GM21825 (cell line): Measurements from ENCODE around the gene ADM2.
"Not testable (repeated sequence)": the region's sequence is repeated elsewhere in the genome, so short reads cannot be mapped to it uniquely, and the experiment has no call there.

Source experiments
- ATAC-seq: cut with Tn5 transposase; IDR thresholded peaks from one replicate; pipeline ENCODE4 v1.9.1; 2021; ENCODE audit warnings: mild to moderate bottlenecking, moderate library complexity; ENCODE audit not compliant: unreplicated experiment

The ADM2 gene

DNA sequence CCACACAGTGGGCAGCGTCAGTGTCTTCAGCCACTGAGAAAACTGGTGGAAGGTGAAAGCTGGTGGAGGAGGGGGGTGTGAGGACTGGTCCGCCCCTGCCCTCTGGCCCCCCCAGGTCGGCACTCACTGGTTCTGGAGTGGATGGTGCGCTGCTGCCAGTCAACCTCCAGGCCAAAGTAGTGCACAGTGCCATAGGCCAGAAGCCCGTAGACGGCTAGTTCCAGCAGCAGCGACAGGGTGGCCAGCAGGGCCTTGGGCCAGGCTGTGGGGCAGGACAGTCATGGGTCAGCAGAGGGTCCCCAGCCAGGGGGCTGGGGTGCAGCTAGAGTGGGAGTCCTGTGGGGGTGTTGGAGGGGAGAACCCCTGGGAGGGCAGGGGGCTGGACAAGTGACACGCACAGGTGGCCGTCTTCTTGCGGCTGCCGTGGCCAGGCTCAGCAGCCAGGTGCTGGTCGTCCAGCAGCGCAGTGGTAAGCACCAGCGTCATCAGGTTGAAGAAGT, 24.0 kb downstream of the ADM2 start:
- no peak for ATAC-seq

DNA sequence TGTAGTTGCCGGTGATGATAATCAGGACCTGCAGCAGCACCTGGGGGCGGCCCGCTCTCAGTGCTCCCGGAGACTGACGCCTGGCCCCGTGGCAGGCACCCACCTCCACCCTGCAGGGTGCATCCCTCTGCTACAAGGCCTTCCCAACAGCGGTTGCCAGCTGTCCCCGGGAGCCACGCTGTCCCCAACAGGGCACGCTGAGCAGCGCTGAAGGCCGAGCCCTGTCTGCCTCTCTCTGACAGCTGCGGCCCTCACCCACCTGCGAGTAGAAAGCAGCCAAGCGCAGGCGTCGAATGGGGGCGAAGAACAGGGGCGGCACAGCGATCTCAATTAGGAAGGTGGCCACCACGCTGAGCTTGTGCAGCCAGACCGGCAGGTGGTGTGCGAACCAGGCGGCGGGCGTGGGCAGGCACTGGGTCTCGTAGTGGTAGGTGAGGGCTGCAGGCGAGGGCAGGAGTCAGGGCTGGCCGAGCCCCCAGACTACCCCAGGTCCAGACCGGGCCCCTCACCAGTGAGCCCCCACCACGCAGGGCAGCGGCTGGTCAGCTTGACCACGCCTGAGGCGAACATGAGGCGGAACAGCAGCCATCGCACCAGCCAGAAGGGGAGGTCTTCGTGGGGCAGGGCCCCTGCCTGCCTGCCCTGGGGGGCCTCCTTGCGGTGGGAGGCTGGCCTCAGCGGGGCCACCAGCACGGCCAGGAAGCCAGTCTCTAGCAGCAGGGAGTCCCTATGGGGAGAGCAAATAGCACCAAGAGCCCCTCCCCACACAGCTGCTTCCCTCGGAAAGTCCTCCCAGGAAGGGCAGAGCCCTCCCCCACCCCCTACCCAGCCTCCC, 24.6 kb downstream of the ADM2 start:
- ATAC-seq: no peak

GRCh38 chr22:50506611-50507420, 25.5 kb downstream of the ADM2 start:
- ATAC-seq: no peak

- ATAC-seq: peak; percentile 52
These were observed 26.2 kb downstream of the ADM2 start, which contains the start of gene LMF2 for GRCh38 chr22:50507421-50507990. LMF2 (minus strand) TSS chr22:50507702; CDS start chr22:50507675, 27 bp downstream.

GRCh38 chr22:50507991-50508884, 26.9 kb downstream of the ADM2 start, which contains the start of gene NCAPH2:
NCAPH2 (plus strand) TSS chr22:50508224; CDS start chr22:50508338, 114 bp downstream.
- peak; percentile 45 for ATAC-seq

- ATAC-seq: no peak
These were observed 27.6 kb downstream of the ADM2 start for GRCh38 chr22:50508897-50509296.

DNA sequence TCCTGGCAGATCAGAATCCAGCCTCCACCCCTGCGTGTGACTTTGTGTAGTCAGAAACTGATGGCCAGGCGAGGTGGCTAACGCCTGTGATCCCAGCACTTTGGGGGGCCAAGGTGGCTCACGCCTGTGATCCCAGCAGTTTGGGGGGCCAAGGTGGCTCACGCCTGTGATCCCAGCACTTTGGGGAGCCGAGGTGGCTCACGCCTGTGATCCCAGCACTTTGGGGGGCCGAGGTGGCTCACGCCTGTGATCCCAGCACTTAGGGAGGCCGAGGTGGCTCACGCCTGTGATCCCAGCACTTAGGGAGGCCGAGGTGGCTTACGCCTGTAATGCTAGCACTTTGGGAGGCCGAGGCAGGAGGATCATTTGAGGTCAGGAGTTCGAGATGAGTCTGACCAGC, 31.8 kb downstream of the ADM2 start:
- no peak for ATAC-seq

- ATAC-seq: no peak
These were observed 34.7 kb downstream of the ADM2 start for GRCh38 chr22:50516068-50516467.

- ATAC-seq: no peak
These were observed 35.5 kb downstream of the ADM2 start for GRCh38 chr22:50516891-50517290.

DNA sequence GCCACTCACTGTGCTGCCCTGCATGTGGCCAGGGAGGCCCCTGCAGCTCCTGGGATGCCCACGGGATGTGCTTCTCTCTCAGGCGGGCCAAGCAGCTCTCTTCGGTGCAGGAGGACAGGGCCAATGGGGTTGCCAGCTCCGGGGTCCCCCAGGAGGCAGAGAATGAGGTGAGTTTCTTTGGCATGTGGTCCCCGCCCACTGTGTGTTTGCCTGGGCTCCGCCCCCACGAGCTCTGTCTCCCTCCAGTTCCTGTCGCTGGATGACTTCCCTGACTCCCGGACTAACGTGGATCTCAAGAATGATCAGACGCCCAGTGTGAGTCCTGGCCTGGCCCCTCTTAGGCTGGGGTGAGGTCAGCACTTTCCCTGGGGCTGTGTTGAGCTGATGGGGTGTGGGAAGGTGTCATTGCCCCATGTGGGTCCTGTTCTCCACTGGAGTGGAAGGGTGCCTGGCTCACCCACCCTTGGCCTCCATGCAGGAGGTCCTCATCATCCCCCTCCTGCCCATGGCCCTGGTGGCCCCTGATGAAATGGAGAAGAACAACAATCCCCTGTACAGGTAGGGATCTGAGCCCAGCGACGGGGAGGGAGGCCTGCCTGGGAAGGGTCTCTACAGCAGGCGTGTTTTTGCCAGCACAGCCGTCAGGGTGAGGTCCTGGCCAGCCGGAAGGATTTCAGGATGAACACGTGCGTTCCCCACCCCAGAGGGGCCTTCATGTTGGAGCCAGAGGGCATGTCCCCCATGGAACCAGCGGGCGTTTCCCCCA, 36.3 kb downstream of the ADM2 start:
- ATAC-seq: no peak

- ATAC-seq: no peak
These were observed 37.3 kb downstream of the ADM2 start for GRCh38 chr22:50518606-50519005.

GRCh38 chr22:50519151-50519550, 37.8 kb downstream of the ADM2 start:
- no peak for ATAC-seq

DNA sequence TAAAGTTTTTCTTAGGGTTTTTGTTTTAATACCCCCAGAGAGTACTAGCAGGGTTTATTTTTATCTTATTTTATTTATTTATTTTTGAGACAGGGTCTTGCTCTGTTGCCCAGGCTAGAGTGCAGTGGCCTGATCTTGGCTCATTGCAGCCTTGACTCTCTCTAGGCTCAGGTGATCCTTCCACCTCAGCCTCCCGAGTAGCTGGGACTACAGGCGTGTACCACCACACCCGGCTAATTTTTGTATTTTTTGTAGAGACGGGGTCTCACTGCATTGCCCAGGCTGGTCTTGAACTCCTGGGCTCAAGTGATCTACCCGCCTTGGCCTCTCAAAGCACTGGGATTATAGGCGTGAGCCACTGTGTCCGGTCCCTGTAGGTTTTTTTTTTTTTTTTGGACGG, 38.8 kb downstream of the ADM2 start:
- not testable (repeated sequence) for ATAC-seq

DNA sequence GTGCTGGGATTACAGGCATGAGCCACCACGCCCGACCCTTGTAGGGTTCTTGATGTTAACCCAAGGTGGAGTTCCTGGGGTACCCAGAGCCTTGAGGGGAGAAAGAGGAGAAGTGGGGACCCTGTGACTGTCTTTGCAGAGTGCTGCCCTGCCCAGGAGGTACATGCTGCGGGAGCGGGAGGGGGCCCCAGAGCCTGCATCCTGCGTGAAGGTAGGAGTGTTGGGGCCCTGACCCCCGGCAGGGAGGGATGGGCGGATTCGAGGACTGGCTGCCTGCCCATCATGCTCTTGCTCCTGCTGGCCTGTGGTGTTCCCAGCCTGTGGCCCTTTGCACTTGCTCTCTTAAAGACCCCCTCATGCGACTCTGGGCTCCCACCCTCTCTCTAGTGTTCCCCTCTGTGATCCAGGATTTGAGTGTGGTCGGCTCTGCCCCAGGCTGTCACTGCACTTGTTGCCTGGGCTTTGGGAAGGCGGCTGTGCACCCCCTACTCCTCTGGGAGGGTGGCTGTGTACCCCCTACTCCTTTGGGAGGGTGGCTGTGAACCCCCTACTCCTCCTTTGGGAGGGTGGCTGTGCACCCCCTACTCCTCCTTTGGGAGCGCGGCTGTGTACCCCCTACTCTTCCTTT, 39.6 kb downstream of the ADM2 start:
- no peak for ATAC-seq

DNA sequence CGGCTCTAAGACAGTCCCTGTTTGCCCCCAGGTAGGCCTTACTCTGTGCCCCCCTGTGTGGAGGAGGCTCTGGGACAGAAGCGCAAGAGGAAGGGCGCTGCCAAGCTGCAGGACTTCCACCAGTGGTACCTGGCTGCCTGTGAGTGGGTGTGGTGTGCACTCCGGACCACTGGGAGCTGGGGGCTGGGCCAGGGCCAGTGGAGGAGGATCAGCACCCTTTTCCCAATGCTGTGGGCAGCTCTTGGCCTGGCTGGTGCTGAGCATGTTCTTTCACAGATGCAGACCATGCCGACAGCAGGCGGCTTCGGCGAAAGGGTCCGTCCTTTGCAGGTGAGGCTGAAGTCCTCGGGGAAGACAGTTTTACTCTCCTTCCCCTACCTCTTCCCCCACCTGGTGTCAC, 40.4 kb downstream of the ADM2 start:
- ATAC-seq: no peak

DNA sequence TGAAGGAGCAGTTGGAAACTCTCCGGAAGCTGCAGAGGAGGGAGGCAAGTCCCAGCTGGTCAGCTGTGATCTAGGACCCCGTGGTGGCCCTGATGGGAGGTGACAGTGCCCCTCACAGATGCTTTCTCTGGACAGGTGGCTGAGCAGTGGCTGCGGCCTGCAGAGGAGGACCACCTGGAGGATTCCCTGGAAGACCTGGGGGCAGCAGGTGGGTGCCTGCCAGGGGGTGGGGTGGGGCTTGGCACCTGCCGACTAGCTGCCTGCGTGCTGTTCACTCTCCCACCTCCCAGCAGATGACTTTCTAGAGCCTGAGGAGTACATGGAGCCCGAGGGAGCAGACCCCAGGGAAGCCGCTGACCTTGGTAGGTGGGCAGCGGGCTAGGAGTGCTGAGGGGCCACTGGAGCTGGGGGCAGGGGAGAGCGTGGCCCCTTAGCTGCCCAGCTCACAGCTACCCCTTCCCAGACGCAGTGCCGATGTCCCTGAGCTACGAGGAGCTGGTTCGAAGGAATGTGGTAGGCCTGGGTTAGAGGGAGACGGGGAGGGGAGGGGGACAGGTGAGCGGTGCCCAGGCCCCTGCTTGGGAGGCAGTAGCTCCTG, 41.0 kb downstream of the ADM2 start:
- no peak for ATAC-seq

DNA sequence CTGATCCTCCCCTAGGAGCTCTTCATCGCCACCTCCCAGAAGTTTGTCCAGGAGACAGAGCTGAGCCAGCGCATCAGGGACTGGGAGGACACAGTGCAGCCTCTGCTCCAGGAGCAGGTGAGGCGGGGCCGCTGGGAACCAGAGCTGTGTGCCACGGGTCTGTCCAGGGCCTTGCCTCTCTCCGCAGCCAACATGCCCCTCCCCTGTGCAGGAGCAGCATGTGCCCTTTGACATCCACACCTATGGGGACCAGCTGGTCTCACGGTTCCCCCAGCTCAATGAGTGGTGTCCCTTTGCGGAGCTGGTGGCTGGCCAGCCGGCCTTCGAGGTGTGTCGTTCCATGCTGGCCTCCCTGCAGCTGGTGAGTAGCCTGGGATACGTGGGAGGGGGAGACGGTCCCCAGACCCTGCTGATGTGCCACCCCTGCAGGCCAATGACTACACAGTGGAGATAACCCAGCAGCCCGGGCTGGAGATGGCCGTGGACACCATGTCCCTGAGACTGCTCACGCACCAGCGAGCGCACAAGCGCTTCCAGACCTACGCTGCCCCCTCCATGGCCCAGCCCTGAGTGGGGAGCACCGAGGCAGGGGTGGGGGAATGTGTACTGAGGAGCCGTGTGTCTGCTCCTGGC, 41.6 kb downstream of the ADM2 start:
- ATAC-seq: no peak

DNA sequence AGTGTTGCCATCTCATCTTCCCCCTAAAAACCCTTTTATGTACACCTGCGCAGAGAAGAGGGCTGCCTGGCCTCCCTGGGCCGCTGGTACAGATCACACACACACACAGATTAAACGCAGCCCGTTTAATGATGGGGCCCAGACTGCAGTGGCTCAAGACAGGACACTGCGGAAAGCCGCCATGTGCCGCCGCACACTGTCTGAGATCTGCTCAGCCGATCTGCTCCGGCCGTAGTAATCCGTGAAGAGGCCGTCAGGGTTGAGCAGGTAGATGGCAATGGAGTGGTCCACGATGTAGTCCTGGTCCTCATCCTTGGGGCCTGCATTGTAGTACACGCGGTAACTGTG, 42.1 kb downstream of the ADM2 start:
- ATAC-seq: no peak
